Lower lobe of right lung (tissue), 2 donors: ENCODE data around the gene PRRC2B. TPM values are rescaled to one million over a fixed set of nuclear protein-coding genes. Genes with fewer than 3 reads are reported as not detected.

Experiments
- ATAC-seq, 2 donors: fragments of 200-7000 bp; cut with Tn5 transposase; one replicate each; pipeline ENCODE4 v1.9.1; 2020 to 2022; ENCODE audit warnings: mild to moderate bottlenecking in 2 of 2, moderate library complexity in 2 of 2
- DNase-seq: peaks from one replicate; pipeline ENCODE4 v3.0.0-alpha.2; 2020
- H3K27ac ChIP-seq: fragments of 200-600 bp; one replicate; pipeline ENCODE4 v1.8.0; 2022
- H3K27me3 ChIP-seq: fragments of 200-600 bp; one replicate; pipeline ENCODE4 v1.8.0; 2022; ENCODE audit warnings: low read depth
- H3K36me3 ChIP-seq: fragments of 200-600 bp; one replicate; pipeline ENCODE4 v1.8.0; 2022; ENCODE audit warnings: mild to moderate bottlenecking
- H3K4me1 ChIP-seq: fragments of 200-600 bp; one replicate; pipeline ENCODE4 v1.8.0; 2022
- H3K4me3 ChIP-seq: fragments of 200-600 bp; one replicate; pipeline ENCODE4 v1.8.0; 2022; ENCODE audit warnings: mild to moderate bottlenecking
- H3K9me3 ChIP-seq: fragments of 200-600 bp; one replicate; pipeline ENCODE4 v1.8.0; 2022
- intact Hi-C: fragments of 100-400 bp; cut with DNase I; formaldehyde crosslinking; loops from one replicate; pipeline ENCODE4 v1.11.0; 2022
- total RNA-seq: library from RNA; stranded (reverse); fragmentation: NEBNext Ultra II Directional; extraction: Animal tissue kit (Norgen Biotek cat#: 25700); gene quantifications from one replicate; pipeline ENCODE4 v1.2.1, GENCODE V29; 2021
- TF ChIP-seq, protein P1 (sequence below): fragments of 200-600 bp; IDR thresholded peaks from one replicate; pipeline ENCODE4 v1.8.0; 2022; ENCODE audit warnings: antibody characterized with exemption, mild to moderate bottlenecking
- donor health status: DM: no; HTN: yes; CAD: no; lungs with severe emphysema.

Gene PRRC2B
- total RNA-seq, 1 donor from 2014 or later: 170 TPM

GRCh38 chr9:131522257-131523085 is 128.6 kb downstream of the PRRC2B start:
- Histone ChIP-seq H3K4me1 (no peaks in the 10 kb centered on the region), H3K27ac (no peak overlapping the region), H3K9me3 (no peaks in the 10 kb centered on the region), H3K4me3 (no peak overlapping the region), H3K27me3 (no peaks in the 10 kb centered on the region), H3K36me3 (peaks cover 100% of the 10 kb centered on the region)
- TF ChIP-seq, protein P1, sequence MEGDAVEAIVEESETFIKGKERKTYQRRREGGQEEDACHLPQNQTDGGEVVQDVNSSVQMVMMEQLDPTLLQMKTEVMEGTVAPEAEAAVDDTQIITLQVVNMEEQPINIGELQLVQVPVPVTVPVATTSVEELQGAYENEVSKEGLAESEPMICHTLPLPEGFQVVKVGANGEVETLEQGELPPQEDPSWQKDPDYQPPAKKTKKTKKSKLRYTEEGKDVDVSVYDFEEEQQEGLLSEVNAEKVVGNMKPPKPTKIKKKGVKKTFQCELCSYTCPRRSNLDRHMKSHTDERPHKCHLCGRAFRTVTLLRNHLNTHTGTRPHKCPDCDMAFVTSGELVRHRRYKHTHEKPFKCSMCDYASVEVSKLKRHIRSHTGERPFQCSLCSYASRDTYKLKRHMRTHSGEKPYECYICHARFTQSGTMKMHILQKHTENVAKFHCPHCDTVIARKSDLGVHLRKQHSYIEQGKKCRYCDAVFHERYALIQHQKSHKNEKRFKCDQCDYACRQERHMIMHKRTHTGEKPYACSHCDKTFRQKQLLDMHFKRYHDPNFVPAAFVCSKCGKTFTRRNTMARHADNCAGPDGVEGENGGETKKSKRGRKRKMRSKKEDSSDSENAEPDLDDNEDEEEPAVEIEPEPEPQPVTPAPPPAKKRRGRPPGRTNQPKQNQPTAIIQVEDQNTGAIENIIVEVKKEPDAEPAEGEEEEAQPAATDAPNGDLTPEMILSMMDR: no peak
- ATAC-seq (no peak), DNase-seq (no peak)
- intact Hi-C loops: no loop called here

- Histone ChIP-seq H3K9me3 (no peaks in the 10 kb centered on the region), H3K4me1 (no peaks in the 10 kb centered on the region), H3K27ac (no peak overlapping the region), H3K27me3 (no peaks in the 10 kb centered on the region), H3K4me3 (no peak overlapping the region), H3K36me3 (peaks cover 100% of the 10 kb centered on the region)
- no peak for ATAC-seq
- intact Hi-C loops: no loop called here
- TF ChIP-seq, protein P1: no peak
- DNase-seq: no peak
These were observed 129.2 kb downstream of the PRRC2B start for GRCh38 chr9:131523086-131523388.

GRCh38 chr9:131523451-131524435 is 129.9 kb downstream of the PRRC2B start:
- TF ChIP-seq, protein P1: no peak
- H3K27me3 ChIP-seq: no peaks in the 10 kb centered on the region
- ATAC-seq (no peak), DNase-seq (no peak)
- intact Hi-C loops: no loop called here
- H3K9me3 ChIP-seq: no peaks in the 10 kb centered on the region
- H3K36me3 ChIP-seq: peaks cover 100% of the 10 kb centered on the region
- no peaks in the 10 kb centered on the region for H3K4me1 ChIP-seq
- H3K4me3 ChIP-seq: no peak overlapping the region
- no peak overlapping the region for H3K27ac ChIP-seq

- ATAC-seq (no peak), DNase-seq (no peak)
- H3K4me1 ChIP-seq: peaks cover 3% of the 10 kb centered on the region
- H3K27me3 ChIP-seq: no peaks in the 10 kb centered on the region
- H3K27ac ChIP-seq: no peak overlapping the region
- TF ChIP-seq, protein P1: no peak
- intact Hi-C loops: no loop called here
- no peaks in the 10 kb centered on the region for H3K9me3 ChIP-seq
- peaks cover 100% of the 10 kb centered on the region for H3K36me3 ChIP-seq
- H3K4me3 ChIP-seq: no peak overlapping the region
These were observed 130.9 kb downstream of the PRRC2B start for GRCh38 chr9:131524665-131525315.
